Liver (tissue), 9 donors: ENCODE data around the gene TPD52L2. TPM values are rescaled to one million over a fixed set of nuclear protein-coding genes. Genes with fewer than 3 reads are reported as not detected.

Experiments used
- DNase-seq: peaks from one replicate; pipeline ENCODE4 v3.0.0-alpha.2; 2017; ENCODE audit warnings: low spot score
- H3K27ac ChIP-seq, 2 donors: one replicate each; pipeline ENCODE4 v1.7.0; 2013; ENCODE audit warnings: inconsistent platforms in 2 of 2, low read length in 2 of 2, control low read depth in 1 of 2, low read depth in 1 of 2, mild to moderate bottlenecking in 1 of 2
- H3K27me3 ChIP-seq, 4 donors: one replicate each; pipeline versions ENCODE4 v1.6.1 to v1.7.0; 2013; ENCODE audit warnings: low read length in 3 of 4, inconsistent platforms in 1 of 4, mild to moderate bottlenecking in 1 of 4, moderate library complexity in 1 of 4; ENCODE audit not compliant: control insufficient read depth in 4 of 4, insufficient read depth in 4 of 4
- H3K36me3 ChIP-seq, 4 donors: one replicate each; pipeline versions ENCODE4 v1.6.1 to v1.7.0; 2013; ENCODE audit warnings: low read length in 3 of 4, mild to moderate bottlenecking in 3 of 4, low read depth in 1 of 4, moderate library complexity in 1 of 4; ENCODE audit not compliant: control insufficient read depth in 4 of 4, insufficient read depth in 3 of 4
- H3K4me1 ChIP-seq, 4 donors: one replicate each; pipeline versions ENCODE4 v1.6.1 to v1.7.0; 2013; ENCODE audit warnings: low read length in 3 of 4, mild to moderate bottlenecking in 3 of 4, moderate library complexity in 1 of 4; ENCODE audit not compliant: control insufficient read depth in 4 of 4, insufficient read depth in 4 of 4
- H3K4me3 ChIP-seq, 3 donors: one replicate each; pipeline versions ENCODE4 v1.6.1 to v1.7.0; 2013; ENCODE audit warnings: low read length in 3 of 3, control low read depth in 1 of 3, low read depth in 1 of 3, mild to moderate bottlenecking in 1 of 3
- H3K9ac ChIP-seq, 2 donors: one replicate each; pipeline ENCODE4 v1.7.0; 2013; ENCODE audit warnings: low read length in 2 of 2, mild to moderate bottlenecking in 2 of 2, moderate library complexity in 2 of 2, control low read depth in 1 of 2, low read depth in 1 of 2
- H3K9me3 ChIP-seq, 4 donors: one replicate each; pipeline versions ENCODE4 v1.6.1 to v1.7.0; 2013; ENCODE audit warnings: low read length in 3 of 4; ENCODE audit not compliant: control insufficient read depth in 4 of 4
- EGR1 ChIP-seq, 2 donors: IDR thresholded peaks; 2 replicates each; pipeline ENCODE4 v1.6.1; 2016 to 2018; ENCODE audit warnings: antibody characterized with exemption in 2 of 2, low read depth in 2 of 2
- FOXA1 ChIP-seq: IDR thresholded peaks from 2 replicates; pipeline ENCODE4 v1.6.1; 2016; ENCODE audit warnings: antibody characterized with exemption
- FOXA2 ChIP-seq: IDR thresholded peaks from 2 replicates; pipeline ENCODE4 v1.6.1; 2016; ENCODE audit warnings: antibody characterized with exemption
- GABPA ChIP-seq, 2 donors: IDR thresholded peaks in 1 of 2; conservative IDR thresholded peaks in 1 of 2; 2 replicates each; pipeline ENCODE4 v1.6.1; 2016; ENCODE audit warnings: antibody characterized with exemption in 2 of 2, mild to moderate bottlenecking in 1 of 2, moderate library complexity in 1 of 2
- HNF4A ChIP-seq, 2 donors: conservative IDR thresholded peaks; 2 replicates each; pipeline ENCODE4 v1.6.1; 2016; ENCODE audit warnings: antibody characterized with exemption in 2 of 2, mild to moderate bottlenecking in 2 of 2
- HNF4G ChIP-seq: IDR thresholded peaks from 2 replicates; pipeline ENCODE4 v1.6.1; 2016; ENCODE audit warnings: antibody characterized with exemption
- JUND ChIP-seq, 2 donors: IDR thresholded peaks; 2 replicates each; pipeline ENCODE4 v1.6.1; 2016; ENCODE audit warnings: antibody characterized with exemption in 2 of 2
- NR2F2 ChIP-seq: IDR thresholded peaks from 2 replicates; pipeline ENCODE4 v1.6.1; 2016; ENCODE audit warnings: antibody characterized with exemption
- RAD21 ChIP-seq, 2 donors: IDR thresholded peaks; 2 replicates each; pipeline ENCODE4 v1.6.1; 2016; ENCODE audit warnings: antibody characterized with exemption in 2 of 2, mild to moderate bottlenecking in 2 of 2
- RXRA ChIP-seq, 2 donors: IDR thresholded peaks; 2 replicates each; pipeline ENCODE4 v1.6.1; 2017 to 2018; ENCODE audit warnings: antibody characterized with exemption in 2 of 2, mild to moderate bottlenecking in 1 of 2
- SP1 ChIP-seq: IDR thresholded peaks from 2 replicates; pipeline ENCODE4 v1.6.1; 2018; ENCODE audit warnings: antibody characterized with exemption, mild to moderate bottlenecking
- TAF1 ChIP-seq: conservative IDR thresholded peaks from 2 replicates; pipeline ENCODE4 v1.6.1; 2016; ENCODE audit warnings: antibody characterized with exemption, mild to moderate bottlenecking
- YY1 ChIP-seq: IDR thresholded peaks from 2 replicates; pipeline ENCODE4 v1.6.1; 2016; ENCODE audit warnings: antibody characterized with exemption, mild to moderate bottlenecking
- WGBS: extraction: QIAGEN DNeasy Blood & Tissue Kit; methylation state at CpG from one replicate; pipeline ENCODE4 v1.1.7; 2013; 5-methylcytosine and 5-hydroxymethylcytosine counted together
- polyA plus RNA-seq, 2 donors: library from polyadenylated mRNA; stranded (reverse) in 1 of 2; unstranded in 1 of 2; fragments of 200-250 nt in 1 of 2; fragments of >200 nt in 1 of 2; fragmentation: Nextera tagmentation in 1 of 2; extraction: Ambion mirVana in 1 of 2; gene quantifications; one replicate each; pipeline versions ENCODE4 v1.2.1 to v1.2.3, GENCODE V29; 2013 to 2015
- total RNA-seq, 2 donors: library from RNA; depleted of rRNA; stranded (reverse); fragments of >200 nt; gene quantifications; one replicate each; pipeline ENCODE4 v1.2.3, GENCODE V29; 2014
- TF ChIP-seq, protein P1 (sequence below): fragments of 150-350 bp; IDR thresholded peaks from 2 replicates; pipeline ENCODE4 v1.5.1; 2017; ENCODE audit warnings: improper control_type of control experiment, low read depth, low read length; ENCODE audit not compliant: missing input control
- TF ChIP-seq, protein P2 (sequence below): IDR thresholded peaks from 2 replicates; pipeline ENCODE4 v1.6.1; 2016; ENCODE audit warnings: antibody characterized with exemption
- TF ChIP-seq, protein P3 (sequence below): IDR thresholded peaks from 2 replicates; pipeline ENCODE4 v1.6.1; 2016; ENCODE audit warnings: antibody characterized with exemption
- TF ChIP-seq, protein P4 (sequence below): IDR thresholded peaks from 2 replicates; pipeline ENCODE4 v1.6.1; 2016; ENCODE audit warnings: antibody characterized with exemption
- TF ChIP-seq, protein P5 (sequence below): IDR thresholded peaks from 2 replicates; pipeline ENCODE4 v1.6.1; 2016; ENCODE audit warnings: antibody characterized with exemption, mild to moderate bottlenecking
- donor health status: healthy.
- donor health status: healthy.
- donor health status: healthy.
- donor health status: healthy.
- donor health status: healthy.

TPD52L2 gene
- total and polyA plus RNA-seq, 4 donors, result 12.3 to 33.0 (median 28.2) TPM

DNA sequence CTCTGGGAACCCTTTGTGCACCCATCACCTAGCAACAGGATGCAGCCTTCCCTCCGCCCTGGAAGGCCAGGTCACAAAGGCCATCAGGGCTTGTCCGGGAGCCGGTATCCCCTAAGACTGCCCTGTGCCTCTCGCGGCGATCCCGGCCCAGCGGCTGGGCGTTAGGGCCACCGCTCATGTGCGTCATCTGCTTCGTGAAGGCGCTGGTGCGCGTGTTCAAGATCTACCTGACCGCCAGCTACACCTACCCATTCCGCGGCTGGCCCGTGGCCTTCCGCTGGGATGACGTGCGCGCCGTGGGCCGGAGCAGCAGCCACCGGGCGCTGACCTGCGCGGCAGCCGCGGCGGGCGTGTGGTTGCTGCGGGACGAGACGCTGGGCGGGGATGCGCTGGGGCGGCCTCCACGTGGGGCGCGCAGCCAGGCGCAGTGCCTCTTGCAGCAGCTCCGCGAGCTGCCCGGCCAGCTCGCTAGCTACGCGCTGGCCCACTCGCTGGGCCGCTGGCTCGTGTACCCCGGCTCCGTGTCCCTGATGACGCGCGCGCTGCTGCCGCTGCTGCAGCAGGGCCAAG is 3.6 kb upstream of the TPD52L2 start, which contains the start of gene ABHD16B:
Gene ABHD16B, plus strand, starts transcription at position 134 of the 570 bp plus-strand sequence. Its CDS starts 43 bp downstream, at position 177.
- H3K27me3 ChIP-seq, result no peaks in the 10 kb centered on the region
- H3K36me3 ChIP-seq, result peaks cover 0 to 2% (median 0%) of the 10 kb centered on the region in 4 donors
- 96% methylated on average over 59 of the region's 59 CpGs for whole genome bisulfite sequencing
- no peak within 1 kb of the TSS for H3K4me3 ChIP-seq
- H3K27ac ChIP-seq, result peak within 1 kb of the TSS in 1 of 2 donors; percentile 15
- H3K9ac ChIP-seq, result no peak within 1 kb of the TSS
- DNase-seq, result no peak
- H3K9me3 ChIP-seq, result no peaks in the 10 kb centered on the region
- H3K4me1 ChIP-seq, result peaks cover 6 to 41% (median 19%) of the 10 kb centered on the region in 4 donors
- TF ChIP-seq SP1 (no peak), HNF4G (no peak), RAD21 (IDR thresholded peaks at IDR 0.05) (no peak), RXRA (IDR thresholded peaks at IDR 0.05) (no peak), FOXA1 (no peak), HNF4A (conservative IDR thresholded peaks at IDR 0.05) (no peak)
- TF ChIP-seq, protein P1, sequence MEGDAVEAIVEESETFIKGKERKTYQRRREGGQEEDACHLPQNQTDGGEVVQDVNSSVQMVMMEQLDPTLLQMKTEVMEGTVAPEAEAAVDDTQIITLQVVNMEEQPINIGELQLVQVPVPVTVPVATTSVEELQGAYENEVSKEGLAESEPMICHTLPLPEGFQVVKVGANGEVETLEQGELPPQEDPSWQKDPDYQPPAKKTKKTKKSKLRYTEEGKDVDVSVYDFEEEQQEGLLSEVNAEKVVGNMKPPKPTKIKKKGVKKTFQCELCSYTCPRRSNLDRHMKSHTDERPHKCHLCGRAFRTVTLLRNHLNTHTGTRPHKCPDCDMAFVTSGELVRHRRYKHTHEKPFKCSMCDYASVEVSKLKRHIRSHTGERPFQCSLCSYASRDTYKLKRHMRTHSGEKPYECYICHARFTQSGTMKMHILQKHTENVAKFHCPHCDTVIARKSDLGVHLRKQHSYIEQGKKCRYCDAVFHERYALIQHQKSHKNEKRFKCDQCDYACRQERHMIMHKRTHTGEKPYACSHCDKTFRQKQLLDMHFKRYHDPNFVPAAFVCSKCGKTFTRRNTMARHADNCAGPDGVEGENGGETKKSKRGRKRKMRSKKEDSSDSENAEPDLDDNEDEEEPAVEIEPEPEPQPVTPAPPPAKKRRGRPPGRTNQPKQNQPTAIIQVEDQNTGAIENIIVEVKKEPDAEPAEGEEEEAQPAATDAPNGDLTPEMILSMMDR, result no peak
- TF ChIP-seq, protein P2, sequence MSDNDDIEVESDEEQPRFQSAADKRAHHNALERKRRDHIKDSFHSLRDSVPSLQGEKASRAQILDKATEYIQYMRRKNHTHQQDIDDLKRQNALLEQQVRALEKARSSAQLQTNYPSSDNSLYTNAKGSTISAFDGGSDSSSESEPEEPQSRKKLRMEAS, result no peak
- TF ChIP-seq, protein P3, sequence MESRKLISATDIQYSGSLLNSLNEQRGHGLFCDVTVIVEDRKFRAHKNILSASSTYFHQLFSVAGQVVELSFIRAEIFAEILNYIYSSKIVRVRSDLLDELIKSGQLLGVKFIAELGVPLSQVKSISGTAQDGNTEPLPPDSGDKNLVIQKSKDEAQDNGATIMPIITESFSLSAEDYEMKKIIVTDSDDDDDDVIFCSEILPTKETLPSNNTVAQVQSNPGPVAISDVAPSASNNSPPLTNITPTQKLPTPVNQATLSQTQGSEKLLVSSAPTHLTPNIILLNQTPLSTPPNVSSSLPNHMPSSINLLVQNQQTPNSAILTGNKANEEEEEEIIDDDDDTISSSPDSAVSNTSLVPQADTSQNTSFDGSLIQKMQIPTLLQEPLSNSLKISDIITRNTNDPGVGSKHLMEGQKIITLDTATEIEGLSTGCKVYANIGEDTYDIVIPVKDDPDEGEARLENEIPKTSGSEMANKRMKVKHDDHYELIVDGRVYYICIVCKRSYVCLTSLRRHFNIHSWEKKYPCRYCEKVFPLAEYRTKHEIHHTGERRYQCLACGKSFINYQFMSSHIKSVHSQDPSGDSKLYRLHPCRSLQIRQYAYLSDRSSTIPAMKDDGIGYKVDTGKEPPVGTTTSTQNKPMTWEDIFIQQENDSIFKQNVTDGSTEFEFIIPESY, result no peak

DNA sequence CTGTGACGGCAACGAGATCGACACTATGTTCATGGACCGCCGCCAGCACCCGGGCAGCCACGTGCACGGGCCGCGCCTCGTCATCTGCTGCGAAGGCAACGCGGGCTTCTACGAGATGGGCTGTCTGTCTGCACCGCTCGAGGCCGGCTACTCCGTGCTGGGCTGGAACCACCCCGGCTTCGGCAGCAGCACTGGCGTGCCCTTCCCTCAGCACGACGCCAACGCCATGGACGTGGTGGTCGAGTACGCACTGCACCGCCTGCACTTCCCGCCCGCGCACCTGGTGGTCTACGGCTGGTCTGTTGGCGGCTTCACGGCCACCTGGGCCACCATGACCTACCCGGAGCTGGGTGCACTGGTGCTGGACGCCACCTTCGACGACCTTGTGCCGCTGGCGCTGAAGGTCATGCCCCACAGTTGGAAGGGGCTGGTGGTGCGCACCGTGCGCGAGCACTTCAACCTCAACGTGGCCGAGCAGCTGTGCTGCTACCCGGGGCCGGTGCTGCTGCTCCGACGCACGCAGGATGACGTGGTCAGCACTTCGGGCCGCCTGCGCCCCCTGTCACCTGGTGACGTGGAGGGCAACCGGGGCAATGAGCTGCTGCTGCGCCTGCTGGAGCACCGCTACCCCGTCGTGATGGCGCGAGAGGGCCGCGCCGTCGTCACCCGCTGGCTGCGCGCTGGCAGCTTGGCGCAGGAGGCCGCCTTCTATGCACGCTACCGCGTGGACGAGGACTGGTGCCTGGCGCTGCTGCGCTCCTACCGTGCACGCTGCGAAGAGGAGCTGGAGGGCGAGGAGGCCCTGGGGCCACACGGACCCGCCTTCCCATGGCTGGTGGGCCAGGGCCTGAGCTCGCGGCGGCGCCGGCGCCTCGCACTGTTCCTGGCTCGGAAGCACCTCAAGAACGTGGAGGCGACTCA is 2.8 kb upstream of the TPD52L2 start:
- H3K27me3 ChIP-seq, result no peaks in the 10 kb centered on the region
- no peak overlapping the region for H3K9ac ChIP-seq
- peaks cover 6 to 42% (median 22%) of the 10 kb centered on the region in 4 donors for H3K4me1 ChIP-seq
- TF ChIP-seq FOXA2, result no peak
- no peak for TF ChIP-seq HNF4A (conservative IDR thresholded peaks at IDR 0.05)
- no peak for TF ChIP-seq YY1
- TF ChIP-seq FOXA1, result no peak
- TF ChIP-seq, protein P2, result no peak
- no peak for TF ChIP-seq TAF1
- TF ChIP-seq GABPA (IDR thresholded peaks at IDR 0.05 in 1 of 2, conservative IDR thresholded peaks at IDR 0.05 in 1 of 2), result no peak
- TF ChIP-seq, protein P4, sequence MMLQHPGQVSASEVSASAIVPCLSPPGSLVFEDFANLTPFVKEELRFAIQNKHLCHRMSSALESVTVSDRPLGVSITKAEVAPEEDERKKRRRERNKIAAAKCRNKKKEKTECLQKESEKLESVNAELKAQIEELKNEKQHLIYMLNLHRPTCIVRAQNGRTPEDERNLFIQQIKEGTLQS, result no peak
- no peak for TF ChIP-seq NR2F2
- TF ChIP-seq JUND (IDR thresholded peaks at IDR 0.05), result no peak
- no peak for TF ChIP-seq RAD21 (IDR thresholded peaks at IDR 0.05)
- no peak for TF ChIP-seq EGR1 (IDR thresholded peaks at IDR 0.05; ENCODE audit: low read depth in 2 of 2)
- TF ChIP-seq RXRA (IDR thresholded peaks at IDR 0.05), result no peak
- TF ChIP-seq, protein P5, sequence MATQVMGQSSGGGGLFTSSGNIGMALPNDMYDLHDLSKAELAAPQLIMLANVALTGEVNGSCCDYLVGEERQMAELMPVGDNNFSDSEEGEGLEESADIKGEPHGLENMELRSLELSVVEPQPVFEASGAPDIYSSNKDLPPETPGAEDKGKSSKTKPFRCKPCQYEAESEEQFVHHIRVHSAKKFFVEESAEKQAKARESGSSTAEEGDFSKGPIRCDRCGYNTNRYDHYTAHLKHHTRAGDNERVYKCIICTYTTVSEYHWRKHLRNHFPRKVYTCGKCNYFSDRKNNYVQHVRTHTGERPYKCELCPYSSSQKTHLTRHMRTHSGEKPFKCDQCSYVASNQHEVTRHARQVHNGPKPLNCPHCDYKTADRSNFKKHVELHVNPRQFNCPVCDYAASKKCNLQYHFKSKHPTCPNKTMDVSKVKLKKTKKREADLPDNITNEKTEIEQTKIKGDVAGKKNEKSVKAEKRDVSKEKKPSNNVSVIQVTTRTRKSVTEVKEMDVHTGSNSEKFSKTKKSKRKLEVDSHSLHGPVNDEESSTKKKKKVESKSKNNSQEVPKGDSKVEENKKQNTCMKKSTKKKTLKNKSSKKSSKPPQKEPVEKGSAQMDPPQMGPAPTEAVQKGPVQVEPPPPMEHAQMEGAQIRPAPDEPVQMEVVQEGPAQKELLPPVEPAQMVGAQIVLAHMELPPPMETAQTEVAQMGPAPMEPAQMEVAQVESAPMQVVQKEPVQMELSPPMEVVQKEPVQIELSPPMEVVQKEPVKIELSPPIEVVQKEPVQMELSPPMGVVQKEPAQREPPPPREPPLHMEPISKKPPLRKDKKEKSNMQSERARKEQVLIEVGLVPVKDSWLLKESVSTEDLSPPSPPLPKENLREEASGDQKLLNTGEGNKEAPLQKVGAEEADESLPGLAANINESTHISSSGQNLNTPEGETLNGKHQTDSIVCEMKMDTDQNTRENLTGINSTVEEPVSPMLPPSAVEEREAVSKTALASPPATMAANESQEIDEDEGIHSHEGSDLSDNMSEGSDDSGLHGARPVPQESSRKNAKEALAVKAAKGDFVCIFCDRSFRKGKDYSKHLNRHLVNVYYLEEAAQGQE, result no peak
- no peak for TF ChIP-seq HNF4G
- TF ChIP-seq, protein P3, result no peak
- peaks cover 0 to 2% (median 0%) of the 10 kb centered on the region in 4 donors for H3K36me3 ChIP-seq
- no peak for DNase-seq
- H3K4me3 ChIP-seq, result no peak overlapping the region
- WGBS, result 97% methylated on average over 95 of the region's 95 CpGs
- no peak overlapping the region for H3K27ac ChIP-seq
- no peaks in the 10 kb centered on the region for H3K9me3 ChIP-seq
